Esophagus muscularis mucosa (tissue), 4 donors: ENCODE data around the gene GOLGA1. TPM values are rescaled to one million over a fixed set of nuclear protein-coding genes. Genes with fewer than 3 reads are reported as not detected.

Experiments used
- DNase-seq: peaks from one replicate; pipeline ENCODE4 v3.0.0-alpha.2; 2017; ENCODE audit errors: extremely low spot score
- H3K27ac ChIP-seq, 4 donors: fragments of 200-600 bp; sonication (generic); replicated peaks in 1 of 4; 1 replicate in 3 of 4; 2 replicates in 1 of 4; pipeline ENCODE4 v1.5.1; 2016 to 2019; ENCODE audit warnings: mild to moderate bottlenecking in 1 of 4
- H3K27me3 ChIP-seq, 4 donors: fragments of 200-600 bp; sonication (generic); one replicate each; pipeline versions ENCODE4 v1.5.1 to v1.6.0; 2016 to 2019
- H3K36me3 ChIP-seq, 4 donors: fragments of 200-600 bp; sonication (generic); one replicate each; pipeline ENCODE4 v1.5.1; 2016 to 2019
- H3K4me1 ChIP-seq, 4 donors: fragments of 200-600 bp; sonication (generic); one replicate each; pipeline ENCODE4 v1.5.1; 2016 to 2019
- H3K4me3 ChIP-seq, 4 donors: fragments of 200-600 bp; sonication (generic); 1 replicate in 2 of 4; 2 replicates in 2 of 4; pipeline ENCODE4 v1.5.1; 2016 to 2019; ENCODE audit warnings: mild to moderate bottlenecking in 4 of 4, moderate library complexity in 1 of 4
- H3K9me3 ChIP-seq, 4 donors: fragments of 200-600 bp; sonication (generic); 1 replicate in 3 of 4; 2 replicates in 1 of 4; pipeline ENCODE4 v1.5.1; 2016 to 2019
- CTCF ChIP-seq, 3 experiments: fragments of 200-600 bp in 2 of 3; fragments of 450-650 bp in 1 of 3; sonication (generic) in 2 of 3; IDR thresholded peaks; one replicate each; pipeline ENCODE4 v1.5.1; 2017 to 2019; ENCODE audit warnings: antibody characterized with exemption in 3 of 3, mild to moderate bottlenecking in 2 of 3, moderate library complexity in 1 of 3
- EP300 ChIP-seq: sonication (generic); formaldehyde crosslinking; IDR thresholded peaks from one replicate; pipeline ENCODE4 v1.6.1; 2017; ENCODE audit warnings: antibody characterized with exemption
- POLR2A ChIP-seq: fragments of 450-650 bp; IDR thresholded peaks from one replicate; pipeline ENCODE4 v1.6.1; 2017; ENCODE audit warnings: antibody characterized with exemption, moderate library complexity, mild to moderate bottlenecking, low read depth
- POLR2AphosphoS5 ChIP-seq, 2 donors: sonication (generic); formaldehyde crosslinking; IDR thresholded peaks; one replicate each; pipeline ENCODE4 v1.6.1; 2017; ENCODE audit warnings: antibody characterized with exemption in 2 of 2
- WGBS: methylation state at CpG from one replicate; pipeline ENCODE4 v1.1.5; 2018; 5-methylcytosine and 5-hydroxymethylcytosine counted together
- intact Hi-C: fragments of 100-400 bp; cut with DNase I; formaldehyde crosslinking; loops from one replicate; pipeline ENCODE4 v1.15.1; 2023
- total RNA-seq, 4 donors: library from RNA; depleted of rRNA; stranded (reverse); fragments of >200 nt; gene quantifications; one replicate each; pipeline versions ENCODE4 v1.1.0 to v1.2.1, GENCODE V29; 2016

Gene GOLGA1
- total RNA-seq, 4 donors from 2014 or later, result 22.5 to 26.5 (median 24.7) TPM

- no peaks in the 10 kb centered on the region for H3K9me3 ChIP-seq
- H3K4me1 ChIP-seq, result no peaks in the 10 kb centered on the region
- no peaks in the 10 kb centered on the region for H3K27me3 ChIP-seq
- 100% methylated on average over 2 of the region's 2 CpGs for WGBS
- no peak for TF ChIP-seq POLR2A
- no peak for TF ChIP-seq POLR2AphosphoS5 (IDR thresholded peaks at IDR 0.05)
- no peak for TF ChIP-seq EP300
- no peak for TF ChIP-seq CTCF (IDR thresholded peaks at IDR 0.05)
- H3K36me3 ChIP-seq, result peaks cover 18 to 81% (median 75%) of the 10 kb centered on the region in 4 donors
- intact Hi-C loops, result no loop called here
- DNase-seq, result no peak
- no peak overlapping the region for H3K4me3 ChIP-seq
- H3K27ac ChIP-seq, result no peak overlapping the region
Observed at GRCh38 chr9:124913378-124913777, 27.5 kb downstream of the GOLGA1 start.

GRCh38 chr9:124911766-124912165 lies 29.1 kb downstream of the GOLGA1 start:
- H3K4me1 ChIP-seq, result no peaks in the 10 kb centered on the region
- intact Hi-C loops, result no loop called here

GRCh38 chr9:124908098-124908497 lies 32.8 kb downstream of the GOLGA1 start:
- Histone ChIP-seq H3K4me1 (no peaks in the 10 kb centered on the region), H3K27me3 (no peaks in the 10 kb centered on the region), H3K9me3 (no peaks in the 10 kb centered on the region), H3K27ac (no peak overlapping the region), H3K4me3 (no peak overlapping the region), H3K36me3 (peaks cover 15 to 92% (median 80%) of the 10 kb centered on the region in 4 donors)
- WGBS, result 67% methylated on average over 2 of the region's 2 CpGs
- no peak for DNase-seq
- intact Hi-C loops, result no loop called here
- TF ChIP-seq CTCF (IDR thresholded peaks at IDR 0.05) (no peak), POLR2A (no peak), EP300 (no peak), POLR2AphosphoS5 (IDR thresholded peaks at IDR 0.05) (no peak)

More at GRCh38 chr9:124911766-124912165, 29.1 kb downstream of the GOLGA1 start:
- 95% methylated on average over 1 of the region's 1 CpG for WGBS
- TF ChIP-seq EP300 (no peak), POLR2AphosphoS5 (IDR thresholded peaks at IDR 0.05) (no peak), POLR2A (no peak), CTCF (IDR thresholded peaks at IDR 0.05) (no peak)
- no peak for DNase-seq
- Histone ChIP-seq H3K4me3 (no peak overlapping the region), H3K36me3 (peaks cover 18 to 88% (median 79%) of the 10 kb centered on the region in 4 donors), H3K27ac (no peak overlapping the region), H3K27me3 (no peaks in the 10 kb centered on the region), H3K9me3 (no peaks in the 10 kb centered on the region)

GRCh38 chr9:124906966-124907365 lies 33.9 kb downstream of the GOLGA1 start:
- intact Hi-C loops, result no loop called here
- H3K9me3 ChIP-seq, result no peaks in the 10 kb centered on the region
- no peak overlapping the region for H3K4me3 ChIP-seq
- no peak for TF ChIP-seq POLR2A
- TF ChIP-seq CTCF (IDR thresholded peaks at IDR 0.05), result no peak
- TF ChIP-seq EP300, result no peak
- TF ChIP-seq POLR2AphosphoS5 (IDR thresholded peaks at IDR 0.05), result no peak
- H3K27ac ChIP-seq, result no peak overlapping the region
- peaks cover 15 to 90% (median 77%) of the 10 kb centered on the region in 4 donors for H3K36me3 ChIP-seq
- no peak for DNase-seq
- H3K27me3 ChIP-seq, result no peaks in the 10 kb centered on the region
- 55% methylated on average over 1 of the region's 1 CpG for WGBS
- H3K4me1 ChIP-seq, result no peaks in the 10 kb centered on the region

GRCh38 chr9:124899845-124900244 lies 41.0 kb downstream of the GOLGA1 start:
- intact Hi-C loops, result no loop called here
- no peak for DNase-seq
- Histone ChIP-seq H3K27me3 (no peaks in the 10 kb centered on the region), H3K9me3 (no peaks in the 10 kb centered on the region), H3K4me1 (no peaks in the 10 kb centered on the region), H3K36me3 (peaks cover 45 to 92% (median 65%) of the 10 kb centered on the region in 4 donors), H3K27ac (no peak overlapping the region), H3K4me3 (no peak overlapping the region)
- TF ChIP-seq POLR2A (no peak), CTCF (IDR thresholded peaks at IDR 0.05) (no peak), POLR2AphosphoS5 (IDR thresholded peaks at IDR 0.05) (no peak), EP300 (no peak)
- WGBS, result 91% methylated on average over 9 of the region's 9 CpGs
